SU-DHL-6 (cell line): Measurements from ENCODE around the gene APC.
A peak's percentile ranks its signal among the peaks of the same experiment; 100 is the strongest.

Experiments
- H2AFZ ChIP-seq: fragments of 200-600 bp; sonication (generic); 2 replicates; pipeline ENCODE4 v1.6.1; 2014; ENCODE audit warnings: low read depth, mild to moderate bottlenecking, moderate library complexity, mixed read lengths, antibody characterized with exemption, low read length; ENCODE audit not compliant: severe bottlenecking
- H3F3A ChIP-seq: fragments of 200-600 bp; shearing (Covaris generic); 2 replicates; pipeline ENCODE4 v1.6.0; 2016; ENCODE audit warnings: antibody characterized with exemption, mild to moderate bottlenecking; ENCODE audit not compliant: insufficient read depth
- H3K27ac ChIP-seq: fragments of 200-600 bp; sonication (generic); 2 replicates; pipeline ENCODE4 v1.5.1; 2016; ENCODE audit warnings: low read depth, mild to moderate bottlenecking, low read length, moderate library complexity, mixed read lengths
- H3K27me3 ChIP-seq: fragments of 200-600 bp; sonication (generic), shearing (Covaris generic); 2 replicates; pipeline ENCODE4 v1.6.0; 2014; ENCODE audit warnings: mild to moderate bottlenecking, low read length
- H3K36me3 ChIP-seq: fragments of 200-600 bp; sonication (generic); 2 replicates; pipeline ENCODE4 v1.6.1; 2014; ENCODE audit warnings: mild to moderate bottlenecking, low read length, mixed read lengths
- H3K4me2 ChIP-seq: fragments of 300-600, 200-600 bp; shearing (Covaris generic), sonication (generic); 2 replicates; pipeline ENCODE4 v1.6.0; 2014; ENCODE audit warnings: low read length, low read depth, mild to moderate bottlenecking; ENCODE audit not compliant: poor library complexity, severe bottlenecking
- H3K4me3 ChIP-seq: fragments of 200-600 bp; sonication (generic); 2 replicates; pipeline ENCODE4 v1.5.1; 2014; ENCODE audit warnings: antibody characterized with exemption, low read length, mild to moderate bottlenecking, mixed read lengths; ENCODE audit not compliant: insufficient read depth, poor library complexity, severe bottlenecking
- H3K79me2 ChIP-seq: fragments of 200-600 bp; sonication (generic); 2 replicates; pipeline ENCODE4 v1.6.1; 2014; ENCODE audit warnings: mild to moderate bottlenecking, low read length, moderate library complexity; ENCODE audit not compliant: insufficient read depth
- H3K9ac ChIP-seq: fragments of 200-600 bp; sonication (generic); 2 replicates; pipeline ENCODE4 v1.7.0; 2014; ENCODE audit warnings: mild to moderate bottlenecking, low read length
- H3K9me2 ChIP-seq: fragments of 200-600 bp; sonication (generic); replicated peaks from 2 replicates; pipeline ENCODE4 v1.6.1; 2014; ENCODE audit warnings: low read length; ENCODE audit not compliant: insufficient read depth
- H3K9me3 ChIP-seq: fragments of 200-600 bp; sonication (generic); 2 replicates; pipeline ENCODE4 v1.6.1; 2014; ENCODE audit warnings: low read length, mixed read lengths; ENCODE audit not compliant: insufficient read depth
- H4K20me1 ChIP-seq: fragments of 200-600 bp; sonication (generic); 2 replicates; pipeline ENCODE4 v1.6.1; 2014; ENCODE audit warnings: low read depth, mild to moderate bottlenecking, antibody characterized with exemption, low read length, moderate library complexity, mixed read lengths
- EZH2phosphoT487 ChIP-seq: fragments of 200-600 bp; sonication (generic), shearing (Covaris generic); conservative IDR thresholded peaks from 2 replicates; pipeline ENCODE4 v1.6.1; 2018; ENCODE audit warnings: mild to moderate bottlenecking, antibody characterized with exemption, low read length, moderate library complexity, mixed read lengths
- TF ChIP-seq, protein P1 (sequence below): fragments of 200-600 bp; sonication (generic); IDR thresholded peaks from one replicate; pipeline ENCODE4 v1.5.1; 2017; ENCODE audit warnings: antibody characterized with exemption, mild to moderate bottlenecking, low read length, moderate library complexity; ENCODE audit not compliant: insufficient read depth, poor library complexity, severe bottlenecking

APC gene

DNA sequence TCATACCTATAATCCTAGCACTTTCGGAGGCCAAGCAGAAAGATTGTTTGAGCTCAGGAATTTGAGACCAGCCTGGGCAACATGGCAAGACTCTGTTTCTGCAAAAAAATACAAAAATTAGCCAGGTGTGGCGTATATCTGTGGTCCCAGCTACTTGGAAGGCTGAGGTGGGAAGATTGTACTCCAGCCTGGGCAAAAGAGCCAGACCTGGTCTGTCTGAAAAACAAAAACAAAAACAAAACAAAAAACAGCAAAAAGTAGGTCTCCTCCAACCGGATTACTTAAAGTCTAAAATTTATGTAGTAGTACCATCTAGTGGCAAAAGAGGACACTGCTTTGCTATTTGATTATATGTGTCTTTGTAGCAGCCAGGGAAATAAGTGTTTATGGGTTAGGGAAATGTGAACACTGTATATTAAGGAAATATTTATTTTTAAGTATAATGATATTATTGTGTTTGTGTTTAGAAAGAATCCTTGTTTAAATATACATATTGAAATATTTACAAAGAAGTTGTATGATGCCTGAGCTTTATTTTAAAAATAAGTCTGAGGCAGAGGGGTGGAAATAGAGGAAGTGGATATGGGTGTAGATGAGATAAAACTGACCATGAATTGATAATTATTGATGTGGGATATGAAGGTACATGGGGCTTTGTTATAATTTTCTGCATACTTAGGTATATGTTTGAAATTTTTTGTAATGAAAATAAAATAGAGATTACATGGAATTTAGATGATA, 20.0 kb downstream of the APC start:
- H3K9ac ChIP-seq: no peak overlapping the region
- peaks cover 3% of the 10 kb centered on the region; the same call in 1 of the 2 replicates for H4K20me1 ChIP-seq
- no peak for TF ChIP-seq EZH2phosphoT487
- TF ChIP-seq, protein P1, sequence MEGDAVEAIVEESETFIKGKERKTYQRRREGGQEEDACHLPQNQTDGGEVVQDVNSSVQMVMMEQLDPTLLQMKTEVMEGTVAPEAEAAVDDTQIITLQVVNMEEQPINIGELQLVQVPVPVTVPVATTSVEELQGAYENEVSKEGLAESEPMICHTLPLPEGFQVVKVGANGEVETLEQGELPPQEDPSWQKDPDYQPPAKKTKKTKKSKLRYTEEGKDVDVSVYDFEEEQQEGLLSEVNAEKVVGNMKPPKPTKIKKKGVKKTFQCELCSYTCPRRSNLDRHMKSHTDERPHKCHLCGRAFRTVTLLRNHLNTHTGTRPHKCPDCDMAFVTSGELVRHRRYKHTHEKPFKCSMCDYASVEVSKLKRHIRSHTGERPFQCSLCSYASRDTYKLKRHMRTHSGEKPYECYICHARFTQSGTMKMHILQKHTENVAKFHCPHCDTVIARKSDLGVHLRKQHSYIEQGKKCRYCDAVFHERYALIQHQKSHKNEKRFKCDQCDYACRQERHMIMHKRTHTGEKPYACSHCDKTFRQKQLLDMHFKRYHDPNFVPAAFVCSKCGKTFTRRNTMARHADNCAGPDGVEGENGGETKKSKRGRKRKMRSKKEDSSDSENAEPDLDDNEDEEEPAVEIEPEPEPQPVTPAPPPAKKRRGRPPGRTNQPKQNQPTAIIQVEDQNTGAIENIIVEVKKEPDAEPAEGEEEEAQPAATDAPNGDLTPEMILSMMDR: peak; percentile 70
- H3K27me3 ChIP-seq: no peaks in the 10 kb centered on the region
- peaks cover 5% of the 10 kb centered on the region; the same call in 1 of the 2 replicates for H3K79me2 ChIP-seq
- H3K36me3 ChIP-seq: peaks cover 12% of the 10 kb centered on the region; the same call in 1 of the 2 replicates
- H3K27ac ChIP-seq: no peak overlapping the region
- no peak overlapping the region for H2AFZ ChIP-seq
- H3K4me3 ChIP-seq: no peak overlapping the region
- no peak overlapping the region for H3K4me2 ChIP-seq
- H3F3A ChIP-seq: no peaks in the 10 kb centered on the region
- H3K9me2 ChIP-seq: no peaks in the 10 kb centered on the region
- H3K9me3 ChIP-seq: no peaks in the 10 kb centered on the region

DNA sequence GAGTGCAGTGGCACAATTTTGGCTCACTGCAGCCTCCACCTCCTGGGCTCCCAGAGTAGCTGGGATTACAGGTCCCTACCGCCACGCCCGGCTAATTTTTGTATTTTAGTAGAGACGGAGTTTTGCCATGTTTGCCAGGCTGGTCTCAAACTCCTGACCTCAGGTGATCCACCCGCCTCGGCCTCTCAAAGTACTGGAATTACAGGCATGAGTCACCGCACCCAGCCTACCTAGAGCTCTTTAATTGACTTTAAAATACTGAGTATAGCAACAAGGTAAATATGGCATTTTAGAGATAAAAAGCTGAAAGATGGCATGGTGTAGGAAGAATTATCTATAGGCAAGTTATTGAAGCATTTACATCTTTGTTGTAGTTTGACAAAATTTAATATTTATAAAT, 21.0 kb downstream of the APC start:
- H4K20me1 ChIP-seq: peaks cover 3% of the 10 kb centered on the region; the same call in 1 of the 2 replicates
- 0 out of 2 replicates have a peak, but pooled peaks cover under 1% of the 10 kb centered on the region for H3K79me2 ChIP-seq
- no peak overlapping the region for H3K4me2 ChIP-seq
- no peaks in the 10 kb centered on the region for H3K9me3 ChIP-seq
- no peak overlapping the region for H2AFZ ChIP-seq
- no peaks in the 10 kb centered on the region; the same call in 1 of the 2 replicates for H3F3A ChIP-seq
- no peaks in the 10 kb centered on the region for H3K9me2 ChIP-seq
- no peaks in the 10 kb centered on the region for H3K27me3 ChIP-seq
- no peak overlapping the region for H3K9ac ChIP-seq
- peaks cover 12% of the 10 kb centered on the region; the same call in 1 of the 2 replicates for H3K36me3 ChIP-seq
- TF ChIP-seq, protein P1: no peak
- no peak for TF ChIP-seq EZH2phosphoT487
- no peak overlapping the region for H3K4me3 ChIP-seq
- H3K27ac ChIP-seq: no peak overlapping the region

GRCh38 chr5:112762113-112762810, 24.6 kb downstream of the APC start:
- Histone ChIP-seq H2AFZ (no peak overlapping the region), H3K4me3 (no peak overlapping the region), H3K27me3 (no peaks in the 10 kb centered on the region), H3K4me2 (no peak overlapping the region), H4K20me1 (no peaks in the 10 kb centered on the region), H3K9me2 (no peaks in the 10 kb centered on the region), H3K9ac (no peak overlapping the region), H3K9me3 (no peaks in the 10 kb centered on the region), H3K27ac (no peak overlapping the region), H3K36me3 (peaks cover 15% of the 10 kb centered on the region; the same call in 1 of the 2 replicates), H3F3A (peaks cover 5% of the 10 kb centered on the region; the same call in 1 of the 2 replicates), H3K79me2 (no peaks in the 10 kb centered on the region)
- TF ChIP-seq, protein P1: no peak
- TF ChIP-seq EZH2phosphoT487: no peak
